HepG2 (cell line): Measurements from ENCODE around the gene ZNF367. TPM values are rescaled to one million over a fixed set of nuclear protein-coding genes. Genes with fewer than 3 reads are reported as not detected.

Source experiments
- ARNT2 ChIP-seq: sonication (generic); formaldehyde crosslinking; IDR thresholded peaks from 2 replicates; pipeline ENCODE4 v1.8.0; 2022; ENCODE audit warnings: mild to moderate bottlenecking, low read depth, missing genetic modification reagents, moderate library complexity
- BCL6 ChIP-seq: IDR thresholded peaks from 2 replicates; pipeline ENCODE4 v1.6.1; 2016; ENCODE audit warnings: missing genetic modification reagents, missing compliant biosample characterization
- FOXA3 ChIP-seq: IDR thresholded peaks from 2 replicates; pipeline ENCODE4 v1.6.1; 2016; ENCODE audit warnings: missing genetic modification reagents, missing compliant biosample characterization
- GATAD1 ChIP-seq: IDR thresholded peaks from 2 replicates; pipeline ENCODE4 v1.6.1; 2016; ENCODE audit warnings: missing genetic modification reagents, missing compliant biosample characterization
- GATAD2A ChIP-seq: IDR thresholded peaks from 2 replicates; pipeline ENCODE4 v1.6.1; 2016
- GPN1 ChIP-seq: sonication (generic); formaldehyde crosslinking; IDR thresholded peaks from 2 replicates; pipeline ENCODE4 v1.5.1; 2020; ENCODE audit warnings: missing genetic modification reagents, borderline replicate concordance
- HNF4A ChIP-seq: sonication (generic); formaldehyde crosslinking; IDR thresholded peaks from 2 replicates; pipeline ENCODE4 v1.4.0; 2020; ENCODE audit warnings: missing genetic modification reagents
- HNF4G ChIP-seq, 2 experiments: sonication (generic) in 1 of 2; formaldehyde crosslinking in 1 of 2; IDR thresholded peaks; 2 replicates each; pipeline versions ENCODE4 v1.4.0 to v1.6.1; 2011 to 2020; ENCODE audit warnings: borderline replicate concordance in 2 of 2, low read depth in 2 of 2, mild to moderate bottlenecking in 2 of 2, low read length in 1 of 2, missing genetic modification reagents in 1 of 2, moderate library complexity in 1 of 2
- ISL2 ChIP-seq: sonication (generic); formaldehyde crosslinking; IDR thresholded peaks from 2 replicates; pipeline ENCODE4 v1.5.0; 2020; ENCODE audit warnings: missing genetic modification reagents
- KDM5A ChIP-seq: fragments of 200-600 bp; sonication (generic); IDR thresholded peaks from 2 replicates; pipeline ENCODE4 v1.7.0; 2018; ENCODE audit warnings: antibody characterized with exemption, mild to moderate bottlenecking, low read length, borderline replicate concordance
- KDM6A ChIP-seq: IDR thresholded peaks from 2 replicates; pipeline ENCODE4 v1.6.1; 2016; ENCODE audit warnings: low read depth
- KLF6 ChIP-seq: IDR thresholded peaks from 2 replicates; pipeline ENCODE4 v1.8.0; 2016; ENCODE audit warnings: missing biosample characterization, missing genetic modification reagents
- MED1 ChIP-seq: sonication (generic); formaldehyde crosslinking; IDR thresholded peaks from 2 replicates; pipeline ENCODE4 v1.4.0; 2020; ENCODE audit warnings: missing genetic modification reagents
- SAP130 ChIP-seq: IDR thresholded peaks from 2 replicates; pipeline ENCODE4 v1.6.1; 2016; ENCODE audit warnings: low read depth
- TEAD2 ChIP-seq: sonication (generic); formaldehyde crosslinking; IDR thresholded peaks from 2 replicates; pipeline ENCODE4 v1.9.0; 2021; ENCODE audit warnings: missing genetic modification reagents
- THAP11 ChIP-seq: IDR thresholded peaks from 2 replicates; pipeline ENCODE4 v1.6.1; 2016; ENCODE audit warnings: missing biosample characterization, missing genetic modification reagents
- ZBTB26 ChIP-seq: IDR thresholded peaks from 2 replicates; pipeline ENCODE4 v1.6.1; 2016; ENCODE audit warnings: missing compliant biosample characterization, missing genetic modification reagents, borderline replicate concordance
- ZFX ChIP-seq: sonication (generic); formaldehyde crosslinking; IDR thresholded peaks from 2 replicates; pipeline ENCODE4 v1.4.0; 2020; ENCODE audit warnings: mild to moderate bottlenecking, low read depth, missing genetic modification reagents, moderate library complexity
- ZNF121 ChIP-seq: sonication (generic); formaldehyde crosslinking; IDR thresholded peaks from 2 replicates; pipeline ENCODE4 v1.5.0; 2020; ENCODE audit warnings: mild to moderate bottlenecking, missing genetic modification reagents
- ZNF646 ChIP-seq: sonication (generic); formaldehyde crosslinking; IDR thresholded peaks from 2 replicates; pipeline ENCODE4 v1.9.0; 2021; ENCODE audit warnings: mild to moderate bottlenecking, missing genetic modification reagents
- ZNF674 ChIP-seq: sonication (generic); formaldehyde crosslinking; IDR thresholded peaks from 2 replicates; pipeline ENCODE4 v1.5.0; 2020; ENCODE audit warnings: low read depth, mild to moderate bottlenecking, missing genetic modification reagents
- ZNF775 ChIP-seq: sonication (generic); formaldehyde crosslinking; IDR thresholded peaks from 2 replicates; pipeline ENCODE4 v1.4.0; 2020; ENCODE audit warnings: missing genetic modification reagents, mild to moderate bottlenecking, moderate library complexity, borderline replicate concordance
- ZNF782 ChIP-seq: sonication (generic); formaldehyde crosslinking; IDR thresholded peaks from 2 replicates; pipeline ENCODE4 v1.4.0; 2020; ENCODE audit warnings: missing genetic modification reagents, mild to moderate bottlenecking, borderline replicate concordance
- ZSCAN20 ChIP-seq: sonication (generic); formaldehyde crosslinking; IDR thresholded peaks from 2 replicates; pipeline ENCODE4 v1.4.0; 2020; ENCODE audit warnings: missing genetic modification reagents, mild to moderate bottlenecking, borderline replicate concordance
- ZSCAN22 ChIP-seq: sonication (generic); formaldehyde crosslinking; IDR thresholded peaks from 2 replicates; pipeline ENCODE4 v1.4.0; 2020; ENCODE audit warnings: mild to moderate bottlenecking, missing genetic modification reagents
- ZSCAN31 ChIP-seq: sonication (generic); formaldehyde crosslinking; IDR thresholded peaks from 2 replicates; pipeline ENCODE4 v1.5.0; 2020; ENCODE audit warnings: low read depth, mild to moderate bottlenecking, missing genetic modification reagents
- polyA plus RNA-seq, 8 experiments: library from polyadenylated mRNA; depleted of rRNA in 3 of 8; stranded (reverse) in 7 of 8; unstranded in 1 of 8; fragments of >200 nt; fragmentation: Illumina TruSeq in 4 of 8; extraction: Trizol in 4 of 8; gene quantifications; 2 replicates each; pipeline versions ENCODE4 v1.2.1 to v1.2.3, GENCODE V29; 2011 to 2016; ENCODE audit warnings: low read depth in 4 of 8, missing spikeins in 1 of 8, mixed read lengths in 1 of 8; ENCODE audit not compliant: insufficient read depth in 1 of 8
- total RNA-seq, 5 experiments: library from RNA; depleted of rRNA; stranded (reverse); fragments of >200 nt; fragmentation: Illumina TruSeq; extraction: Trizol; gene quantifications; 2 replicates each; pipeline ENCODE4 v1.2.3, GENCODE V29; 2016; ENCODE audit warnings: low read depth in 1 of 5

The ZNF367 gene
- total and polyA plus RNA-seq, 2 of the 13 experiments (the other 11 are each of a cell fraction or from before 2014, with no cell fraction given) = 2.9 to 7.7 TPM

- TF ChIP-seq HNF4G (IDR thresholded peaks at IDR 0.05; ENCODE audit: borderline replicate concordance, low read depth, low read length) (0 out of 2 replicates have a peak, but pooled peaks have one; percentile 11), HNF4G (CRISPR knock-in tag; IDR thresholded peaks at IDR 0.05; ENCODE audit: borderline replicate concordance, low read depth) (no peak), KDM6A (CRISPR knock-in tag) (peak; percentile 46; the same call in 1 of the 2 replicates), ZNF646 (no peak), KLF6 (CRISPR knock-in tag) (no peak), THAP11 (CRISPR knock-in tag) (no peak), BCL6 (CRISPR knock-in tag) (peak; percentile 29; the same call in 1 of the 2 replicates), ARNT2 (CRISPR knock-in tag) (no peak), ZNF782 (CRISPR knock-in tag) (no peak), FOXA3 (CRISPR knock-in tag) (peak; percentile 68), HNF4A (CRISPR knock-in tag) (peak; percentile 72), GPN1 (CRISPR knock-in tag) (no peak), ZSCAN20 (CRISPR knock-in tag) (no peak), TEAD2 (CRISPR knock-in tag) (no peak), ZSCAN31 (CRISPR knock-in tag) (no peak), ZBTB26 (CRISPR knock-in tag) (no peak), ISL2 (CRISPR knock-in tag) (peak; percentile 57; the same call in 1 of the 2 replicates), KDM5A (no peak), ZNF775 (CRISPR knock-in tag) (no peak), SAP130 (CRISPR knock-in tag) (peak; percentile 66), ZSCAN22 (CRISPR knock-in tag) (no peak), GATAD2A (CRISPR knock-in tag) (peak; percentile 82), ZNF121 (no peak), ZFX (CRISPR knock-in tag) (no peak), MED1 (CRISPR knock-in tag) (0 out of 2 replicates have a peak, but pooled peaks have one; percentile 46), GATAD1 (CRISPR knock-in tag) (0 out of 2 replicates have a peak, but pooled peaks have one; percentile 18), ZNF674 (no peak)
Observed at GRCh38 chr9:96386157-96386556, 32.0 kb downstream of the ZNF367 start (continued).
